Endothelial cell of hepatic sinusoid (primary cell): ENCODE measurements around the gene NAP1L4.

Experiments used
- in situ Hi-C: cut with HindIII; loops from 2 replicates; pipeline ENCODE4 v1.10.0; 2017; ENCODE audit warnings: low sequenced_read_pairs

The NAP1L4 gene

DNA sequence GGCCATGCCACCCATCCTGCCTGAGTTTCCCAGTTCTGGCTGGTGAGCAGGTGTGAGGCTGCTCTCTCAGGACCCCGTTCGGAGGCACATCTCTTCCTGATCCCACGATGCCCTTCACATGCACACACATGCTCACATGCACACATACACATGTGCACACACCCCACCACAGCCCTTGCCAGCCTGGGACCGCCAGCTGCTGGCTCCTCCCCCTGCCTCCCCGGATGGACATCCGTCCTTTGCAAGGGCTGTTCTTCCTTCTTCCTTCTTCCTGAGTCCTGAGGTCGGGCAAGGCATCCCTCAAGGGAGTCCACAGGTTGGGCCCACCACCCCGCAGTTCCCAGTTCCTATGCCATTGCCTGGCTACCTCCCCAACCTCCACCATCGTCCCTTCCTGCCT lies 96.1 kb downstream of the NAP1L4 start:
- in situ Hi-C loops = no loop called here
